A549 (cell line): ENCODE results near the gene SIK3. TPM values are rescaled to one million over a fixed set of nuclear protein-coding genes. Genes with fewer than 3 reads are reported as not detected.
A peak's percentile ranks its signal among the peaks of the same experiment; 100 is the strongest.

Experiments
- ATAC-seq, 2 experiments: fragments of 200-7000 bp in 1 of 2; fragments of >200 bp in 1 of 2; cut with Nextera tagmentation in 1 of 2; cut with Tn5 transposase in 1 of 2; 3 replicates each; pipeline versions ENCODE4 v1.8.0 to v1.9.1; 2018 to 2020; ENCODE audit warnings: mild to moderate bottlenecking in 1 of 2, moderate library complexity in 1 of 2
- CTCF ChIA-PET: fragments of 300-600 bp; sonication (Branson Sonifier 250); formaldehyde crosslinking; extraction: SDS; loops from one replicate; lab custom pipeline; 2021; ENCODE audit warnings: antibody characterized with exemption, inconsistent platforms; lab: Yijun Ruan, JAX
- POLR2A ChIA-PET: fragments of 350-600 bp; formaldehyde crosslinking; extraction: SDS; loops from one replicate; lab custom pipeline; 2021; ENCODE audit warnings: antibody characterized with exemption, inconsistent platforms; lab: Yijun Ruan, JAX
- DNase-seq, 2 experiments: peaks; one replicate each; pipeline versions ENCODE4 v3.0.0 to v3.0.0-alpha.2; 2011 to 2016; ENCODE audit warnings: low read depth in 1 of 2, low spot score in 1 of 2
- FAIRE-seq: peaks from 2 replicates; lab custom pipeline; 2011; peaks lifted over from hg19 to GRCh38; lab: Jason Lieb, UNC
- H3K27ac ChIP-seq, 2 experiments: fragments of >200 bp; sonication (Bioruptor Twin); formaldehyde crosslinking; 3 replicates each; pipeline ENCODE4 v1.5.1; 2016 to 2017
- H3K4me1 ChIP-seq: fragments of >200 bp; sonication (Bioruptor Twin); formaldehyde crosslinking; 3 replicates; pipeline ENCODE4 v1.6.1; 2016
- H3K4me2 ChIP-seq: fragments of >200 bp; sonication (Bioruptor Twin); formaldehyde crosslinking; 3 replicates; pipeline ENCODE4 v1.6.1; 2016
- H3K4me3 ChIP-seq: fragments of >200 bp; sonication (Bioruptor Twin); formaldehyde crosslinking; 3 replicates; pipeline ENCODE4 v1.5.1; 2016
- H3K9me3 ChIP-seq: fragments of >200 bp; sonication (Bioruptor Twin); formaldehyde crosslinking; 3 replicates; pipeline ENCODE4 v1.6.1; 2016
- BHLHE40 ChIP-seq: IDR thresholded peaks from 2 replicates; pipeline ENCODE4 v1.6.1; 2012; ENCODE audit warnings: low read depth, low read length, inconsistent platforms
- CHD4 ChIP-seq: fragments of 200-600 bp; sonication (generic); IDR thresholded peaks from 2 replicates; pipeline ENCODE4 v1.6.1; 2016; ENCODE audit warnings: antibody characterized with exemption, mild to moderate bottlenecking, borderline replicate concordance
- EHF ChIP-seq: fragments of 250-450 bp; sonication (Bioruptor Pico); IDR thresholded peaks from 2 replicates; pipeline ENCODE4 v1.5.0; 2020; ENCODE audit warnings: mild to moderate bottlenecking
- EHMT2 ChIP-seq: fragments of 200-600 bp; sonication (generic); IDR thresholded peaks from 2 replicates; pipeline ENCODE4 v1.6.1; 2016; ENCODE audit warnings: antibody characterized with exemption, low read depth, mild to moderate bottlenecking, moderate library complexity
- EP300 ChIP-seq, 2 experiments: fragments of >200 bp; sonication (Bioruptor Twin); formaldehyde crosslinking; IDR thresholded peaks; 2 replicates in 1 of 2; 3 replicates in 1 of 2; pipeline ENCODE4 v1.6.1; 2016 to 2017
- FOSB ChIP-seq: fragments of 250-450 bp; sonication (Bioruptor Pico); IDR thresholded peaks from 2 replicates; pipeline ENCODE4 v1.5.0; 2020; ENCODE audit warnings: mild to moderate bottlenecking, moderate library complexity
- FOSL2 ChIP-seq, 2 experiments: fragments of 450-650 bp in 1 of 2; fragments of >200 bp in 1 of 2; sonication (Bioruptor Twin) in 1 of 2; formaldehyde crosslinking; IDR thresholded peaks; 2 replicates each; pipeline versions ENCODE4 v1.5.0 to v1.6.1; 2016 to 2020; ENCODE audit warnings: mild to moderate bottlenecking in 1 of 2, moderate library complexity in 1 of 2
- FOXS1 ChIP-seq: fragments of 250-450 bp; sonication (Bioruptor Pico); IDR thresholded peaks from 2 replicates; pipeline ENCODE4 v1.5.0; 2020; ENCODE audit warnings: mild to moderate bottlenecking, moderate library complexity
- GATA3 ChIP-seq: IDR thresholded peaks from 2 replicates; pipeline ENCODE4 v1.6.1; 2012; ENCODE audit warnings: borderline replicate concordance
- HOXB5 ChIP-seq: fragments of 250-450 bp; sonication (Bioruptor Pico); IDR thresholded peaks from 2 replicates; pipeline ENCODE4 v1.5.0; 2020; ENCODE audit warnings: mild to moderate bottlenecking, moderate library complexity
- JUN ChIP-seq, 2 experiments: fragments of >200 bp; sonication (Bioruptor Twin); formaldehyde crosslinking; IDR thresholded peaks; 2 replicates in 1 of 2; 3 replicates in 1 of 2; pipeline ENCODE4 v1.6.1; 2016 to 2017
- JUNB ChIP-seq: fragments of >200 bp; sonication (Bioruptor Twin); formaldehyde crosslinking; IDR thresholded peaks from 2 replicates; pipeline ENCODE4 v1.6.1; 2016
- KDM5A ChIP-seq: fragments of 200-600 bp; sonication (generic); IDR thresholded peaks from 2 replicates; pipeline ENCODE4 v1.6.1; 2016; ENCODE audit warnings: antibody characterized with exemption, mild to moderate bottlenecking
- MAFK ChIP-seq: fragments of 450-650 bp; IDR thresholded peaks from 2 replicates; pipeline ENCODE4 v1.6.1; 2014; ENCODE audit not compliant: partially characterized antibody
- MAZ ChIP-seq: fragments of 150-350 bp; IDR thresholded peaks from 2 replicates; pipeline ENCODE4 v1.6.1; 2014; ENCODE audit warnings: antibody characterized with exemption, low read depth, low read length, borderline replicate concordance
- NPAS2 ChIP-seq: fragments of 250-450 bp; sonication (Bioruptor Pico); IDR thresholded peaks from 2 replicates; pipeline ENCODE4 v1.8.0; 2022; ENCODE audit warnings: mild to moderate bottlenecking, moderate library complexity, borderline replicate concordance
- PHF8 ChIP-seq: fragments of 200-600 bp; sonication (generic); IDR thresholded peaks from 2 replicates; pipeline ENCODE4 v1.6.1; 2016; ENCODE audit warnings: low read depth, mild to moderate bottlenecking, antibody characterized with exemption, moderate library complexity, borderline replicate concordance
- RAD21 ChIP-seq, 2 experiments: fragments of >200 bp in 1 of 2; sonication (Bioruptor Twin) in 1 of 2; formaldehyde crosslinking in 1 of 2; IDR thresholded peaks in 1 of 2; conservative IDR thresholded peaks in 1 of 2; 2 replicates in 1 of 2; 3 replicates in 1 of 2; pipeline ENCODE4 v1.6.1; 2012 to 2018; ENCODE audit warnings: inconsistent platforms in 1 of 2
- RARB ChIP-seq: fragments of 250-450 bp; sonication (Bioruptor Pico); IDR thresholded peaks from 2 replicates; pipeline ENCODE4 v1.8.0; 2021; ENCODE audit warnings: mild to moderate bottlenecking, moderate library complexity
- RCOR1 ChIP-seq: fragments of 150-350 bp; IDR thresholded peaks from 2 replicates; pipeline ENCODE4 v1.6.1; 2014; ENCODE audit warnings: antibody characterized with exemption, low read length, low read depth
- RFX5 ChIP-seq: fragments of 450-650 bp; IDR thresholded peaks from 2 replicates; pipeline ENCODE4 v1.7.1; 2014; ENCODE audit warnings: antibody characterized with exemption, mild to moderate bottlenecking, moderate library complexity
- SMC3 ChIP-seq: fragments of >200 bp; sonication (Bioruptor Twin); formaldehyde crosslinking; IDR thresholded peaks from 3 replicates; pipeline ENCODE4 v1.6.1; 2018; ENCODE audit warnings: inconsistent platforms
- SREBF2 ChIP-seq: fragments of 450-650 bp; IDR thresholded peaks from 2 replicates; pipeline ENCODE4 v1.6.1; 2014; ENCODE audit warnings: mild to moderate bottlenecking, moderate library complexity
- TFCP2L1 ChIP-seq: fragments of 250-450 bp; sonication (Bioruptor Pico); IDR thresholded peaks from 2 replicates; pipeline ENCODE4 v1.5.0; 2021; ENCODE audit warnings: mild to moderate bottlenecking
- TP53 ChIP-seq: fragments of 250-450 bp; sonication (Bioruptor Pico); IDR thresholded peaks from 2 replicates; pipeline ENCODE4 v1.5.0; 2021; ENCODE audit warnings: mild to moderate bottlenecking, moderate library complexity
- ZC3H11A ChIP-seq: fragments of 450-650 bp; IDR thresholded peaks from 2 replicates; pipeline ENCODE4 v1.6.1; 2014; ENCODE audit warnings: antibody characterized with exemption, mild to moderate bottlenecking
- ZFP36 ChIP-seq: fragments of 450-650 bp; IDR thresholded peaks from 2 replicates; pipeline ENCODE4 v1.6.1; 2014; ENCODE audit warnings: borderline replicate concordance; ENCODE audit not compliant: partially characterized antibody
- ZNF302 ChIP-seq: fragments of 250-450 bp; sonication (Bioruptor Pico); IDR thresholded peaks from 2 replicates; pipeline ENCODE4 v1.9.0; 2021; ENCODE audit warnings: inconsistent platforms, mild to moderate bottlenecking, moderate library complexity
- ZSCAN20 ChIP-seq: fragments of 250-450 bp; sonication (Bioruptor Pico); IDR thresholded peaks from 2 replicates; pipeline ENCODE4 v1.8.0; 2022; ENCODE audit warnings: mild to moderate bottlenecking, moderate library complexity
- WGBS: methylation state at CpG from one replicate; pipeline ENCODE4 v1.1.6; 2017; ENCODE audit errors: missing lambda C conversion rate; 5-methylcytosine and 5-hydroxymethylcytosine counted together
- polyA plus RNA-seq, 4 experiments: library from polyadenylated mRNA; depleted of rRNA in 3 of 4; stranded (reverse); fragments of >200 nt; fragmentation: RNase III in 1 of 4; extraction: RNeasy Plus Mini Kit Qiagen cat#74134 plus additional on column Dnase treatment in 1 of 4; gene quantifications; 2 replicates in 3 of 4; 3 replicates in 1 of 4; pipeline ENCODE4 v1.2.3, GENCODE V29; 2011 to 2017
- TF ChIP-seq, protein P1 (sequence below): IDR thresholded peaks from 2 replicates; pipeline ENCODE4 v1.6.1; 2012
- TF ChIP-seq, protein P2 (sequence below): fragments of 250-450 bp; sonication (Bioruptor Pico); IDR thresholded peaks from 2 replicates; pipeline ENCODE4 v1.5.0; 2020; ENCODE audit warnings: low read depth, mild to moderate bottlenecking, moderate library complexity
- TF ChIP-seq, protein P3 (sequence below): fragments of >200 bp; sonication (Bioruptor Twin); formaldehyde crosslinking; IDR thresholded peaks from 3 replicates; pipeline ENCODE4 v1.5.1; 2016

The SIK3 gene
- polyA plus RNA-seq, 2 of the 4 experiments (the other 2 are of a cell fraction) = 8.2 to 9.0 TPM

DNA sequence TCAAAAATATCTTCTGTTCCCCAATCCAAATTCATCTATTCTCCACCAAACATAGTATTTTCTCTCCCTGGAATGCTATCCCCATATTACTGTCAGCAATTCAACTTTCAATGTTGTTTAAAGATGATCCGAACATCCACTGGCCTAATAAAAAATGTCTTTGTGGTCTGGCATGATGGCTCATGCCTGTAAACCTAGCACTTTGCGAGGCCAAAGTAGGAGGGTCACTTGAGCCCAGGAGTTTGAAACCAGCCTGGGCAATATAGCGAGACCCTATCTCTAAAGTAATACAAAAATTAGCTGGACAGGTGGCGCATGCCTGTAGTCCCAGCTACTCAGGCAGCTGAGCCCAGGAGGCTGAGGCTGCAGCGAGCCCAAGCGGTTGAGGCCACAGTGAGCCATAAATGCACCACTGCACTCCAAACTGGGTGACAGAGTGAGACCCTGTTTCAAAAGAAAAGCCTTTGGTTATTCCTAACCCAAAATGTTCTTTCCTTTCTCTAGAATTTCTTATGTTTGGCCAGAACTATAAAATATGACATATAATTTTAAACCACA is 29.8 kb downstream of the SIK3 start:
- ChIA-PET CTCF (no interaction called here), POLR2A (no interaction called here)
- ATAC-seq = no peak
- H3K4me2 ChIP-seq = no peak overlapping the region
- no peak overlapping the region for H3K4me3 ChIP-seq
- peaks cover 86% of the 10 kb centered on the region for H3K4me1 ChIP-seq
- TF ChIP-seq CHD4 = no peak
- no peak for TF ChIP-seq TP53 (CRISPR knock-in tag)
- no peak for TF ChIP-seq FOSL2 (IDR thresholded peaks at IDR 0.05)
- no peak for TF ChIP-seq FOSL2 (CRISPR knock-in tag; IDR thresholded peaks at IDR 0.05)
- TF ChIP-seq RCOR1 = no peak
- no peak for TF ChIP-seq MAZ
- TF ChIP-seq EHF (CRISPR knock-in tag) = no peak
- no peak for TF ChIP-seq JUNB
- no peak for TF ChIP-seq JUN (IDR thresholded peaks at IDR 0.05)
- TF ChIP-seq RAD21 (conservative IDR thresholded peaks at IDR 0.05 in 1 of 2, IDR thresholded peaks at IDR 0.05 in 1 of 2) = no peak
- TF ChIP-seq ZNF302 (CRISPR knock-in tag) = no peak
- TF ChIP-seq RARB (CRISPR knock-in tag) = no peak
- TF ChIP-seq, protein P1, sequence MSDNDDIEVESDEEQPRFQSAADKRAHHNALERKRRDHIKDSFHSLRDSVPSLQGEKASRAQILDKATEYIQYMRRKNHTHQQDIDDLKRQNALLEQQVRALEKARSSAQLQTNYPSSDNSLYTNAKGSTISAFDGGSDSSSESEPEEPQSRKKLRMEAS = no peak
- no peak for TF ChIP-seq EHMT2
- no peak for TF ChIP-seq FOSB
- no peak for TF ChIP-seq NPAS2
- TF ChIP-seq GATA3 = no peak
- no peak for TF ChIP-seq BHLHE40
- H3K9me3 ChIP-seq = no peaks in the 10 kb centered on the region
- WGBS = 96% methylated on average over 6 of the region's 6 CpGs
- DNase-seq = no peak
- H3K27ac ChIP-seq = peak overlapping the region; percentile 9 to 46; a peak in 2 of 6 replicates
- no peak for FAIRE-seq

DNA sequence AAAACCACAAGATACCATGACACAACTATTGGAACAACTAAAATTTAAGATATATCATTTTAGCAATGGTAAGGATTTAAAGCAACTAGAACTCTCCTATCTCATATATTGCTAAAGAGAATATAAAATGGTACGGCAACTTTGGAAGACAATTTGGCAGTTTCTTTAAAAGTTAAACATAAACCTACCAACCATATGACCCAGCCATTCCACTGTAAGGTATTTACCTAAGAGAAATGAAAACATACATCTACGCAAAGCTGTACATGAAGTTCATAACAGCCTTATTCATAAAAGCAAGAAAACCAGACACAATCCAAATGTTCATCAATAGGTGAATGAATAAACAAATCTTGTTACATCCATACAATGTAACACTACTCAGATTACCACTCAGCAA is 31.3 kb downstream of the SIK3 start:
- TF ChIP-seq FOXS1 (CRISPR knock-in tag) = no peak
- TF ChIP-seq SMC3 = no peak
- no peak for TF ChIP-seq ZSCAN20 (CRISPR knock-in tag)
- no peak for TF ChIP-seq ZC3H11A
- no peak for TF ChIP-seq HOXB5
- TF ChIP-seq FOSL2 (IDR thresholded peaks at IDR 0.05) = no peak
- TF ChIP-seq FOSL2 (CRISPR knock-in tag; IDR thresholded peaks at IDR 0.05) = no peak
- WGBS = 16% methylated on average over 2 of the region's 2 CpGs
- Histone ChIP-seq H3K27ac (peak overlapping the region in 1 of 2 experiments; percentile 28; a peak in 1 of 6 replicates), H3K4me2 (peak overlapping the region; percentile 64), H3K4me3 (no peak overlapping the region), H3K4me1 (peaks cover 85% of the 10 kb centered on the region), H3K9me3 (no peaks in the 10 kb centered on the region)
- FAIRE-seq (no peak), ATAC-seq (no peak), DNase-seq (no peak)
- ChIA-PET POLR2A (no interaction called here), CTCF (no interaction called here)

DNA sequence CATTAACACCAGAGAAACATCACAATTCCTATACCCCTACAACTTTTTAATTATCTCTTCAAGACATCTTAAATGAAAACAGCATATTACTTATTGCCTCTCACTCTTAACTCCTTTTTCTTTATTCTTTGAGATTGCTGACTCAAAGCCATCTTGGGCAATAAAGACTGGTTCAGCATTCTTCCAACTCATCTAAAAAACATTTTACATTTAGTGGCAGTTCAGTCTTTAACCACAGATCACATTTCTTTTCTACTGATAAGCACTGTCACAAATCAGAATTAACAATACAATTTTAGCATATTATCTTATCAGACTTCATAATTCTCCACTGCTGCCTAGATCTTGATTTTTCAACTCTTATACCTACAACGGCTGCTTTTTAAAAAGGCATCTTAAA is 34.0 kb downstream of the SIK3 start:
- WGBS = 62% methylated on average over 1 of the region's 1 CpG

DNA sequence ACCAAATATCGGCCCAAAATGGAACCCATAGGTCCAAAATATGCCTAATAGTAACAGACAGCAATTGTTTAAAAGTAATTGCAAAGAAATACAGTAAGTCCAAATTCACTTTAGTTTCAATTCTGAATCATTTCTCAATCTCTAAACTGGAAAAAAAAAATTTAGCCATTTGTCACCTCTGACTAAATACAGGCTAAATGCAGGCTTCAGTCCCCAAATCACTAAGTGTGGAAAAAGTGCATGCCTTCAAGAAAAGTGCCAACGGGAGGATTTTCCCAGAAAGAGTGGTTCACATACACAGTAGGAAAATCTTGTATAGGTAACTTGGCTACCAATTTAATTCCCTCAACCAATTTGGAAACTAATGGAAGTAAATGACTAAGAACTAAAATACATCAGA is 35.7 kb downstream of the SIK3 start:
- ATAC-seq = no peak
- FAIRE-seq = no peak
- no peak overlapping the region for H3K4me2 ChIP-seq
- no peak for DNase-seq
- H3K27ac ChIP-seq = no peak overlapping the region
- ChIA-PET CTCF (interaction anchor here (0.8 kb wide), 1 partner anchor 23 kb away, joined by 3 read pairs; no protein-coding TSS in a partner anchor), POLR2A (no interaction called here)
- no peaks in the 10 kb centered on the region for H3K9me3 ChIP-seq
- peaks cover 48% of the 10 kb centered on the region for H3K4me1 ChIP-seq
- no peak overlapping the region for H3K4me3 ChIP-seq
- WGBS = 91% methylated on average over 2 of the region's 2 CpGs
- TF ChIP-seq PHF8 (no peak), JUN (IDR thresholded peaks at IDR 0.05) (no peak), KDM5A (no peak), ZFP36 (no peak), SREBF2 (no peak), HOXB5 (no peak), JUNB (no peak), TFCP2L1 (CRISPR knock-in tag) (no peak), ZSCAN20 (CRISPR knock-in tag) (no peak), FOSL2 (IDR thresholded peaks at IDR 0.05) (no peak), FOSL2 (CRISPR knock-in tag; IDR thresholded peaks at IDR 0.05) (no peak), RFX5 (no peak)
- TF ChIP-seq, protein P2, sequence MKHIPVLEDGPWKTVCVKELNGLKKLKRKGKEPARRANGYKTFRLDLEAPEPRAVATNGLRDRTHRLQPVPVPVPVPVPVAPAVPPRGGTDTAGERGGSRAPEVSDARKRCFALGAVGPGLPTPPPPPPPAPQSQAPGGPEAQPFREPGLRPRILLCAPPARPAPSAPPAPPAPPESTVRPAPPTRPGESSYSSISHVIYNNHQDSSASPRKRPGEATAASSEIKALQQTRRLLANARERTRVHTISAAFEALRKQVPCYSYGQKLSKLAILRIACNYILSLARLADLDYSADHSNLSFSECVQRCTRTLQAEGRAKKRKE (CRISPR knock-in tag) = no peak
- TF ChIP-seq, protein P3, sequence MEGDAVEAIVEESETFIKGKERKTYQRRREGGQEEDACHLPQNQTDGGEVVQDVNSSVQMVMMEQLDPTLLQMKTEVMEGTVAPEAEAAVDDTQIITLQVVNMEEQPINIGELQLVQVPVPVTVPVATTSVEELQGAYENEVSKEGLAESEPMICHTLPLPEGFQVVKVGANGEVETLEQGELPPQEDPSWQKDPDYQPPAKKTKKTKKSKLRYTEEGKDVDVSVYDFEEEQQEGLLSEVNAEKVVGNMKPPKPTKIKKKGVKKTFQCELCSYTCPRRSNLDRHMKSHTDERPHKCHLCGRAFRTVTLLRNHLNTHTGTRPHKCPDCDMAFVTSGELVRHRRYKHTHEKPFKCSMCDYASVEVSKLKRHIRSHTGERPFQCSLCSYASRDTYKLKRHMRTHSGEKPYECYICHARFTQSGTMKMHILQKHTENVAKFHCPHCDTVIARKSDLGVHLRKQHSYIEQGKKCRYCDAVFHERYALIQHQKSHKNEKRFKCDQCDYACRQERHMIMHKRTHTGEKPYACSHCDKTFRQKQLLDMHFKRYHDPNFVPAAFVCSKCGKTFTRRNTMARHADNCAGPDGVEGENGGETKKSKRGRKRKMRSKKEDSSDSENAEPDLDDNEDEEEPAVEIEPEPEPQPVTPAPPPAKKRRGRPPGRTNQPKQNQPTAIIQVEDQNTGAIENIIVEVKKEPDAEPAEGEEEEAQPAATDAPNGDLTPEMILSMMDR = no peak

More for the DNA sequence above, 34.0 kb downstream of the SIK3 start:
- CTCF ChIA-PET = interaction anchor here (1.5 kb wide), 2 partner anchors 9 to 13 kb away, joined by 3 to 4 read pairs; no protein-coding TSS in a partner anchor
- FAIRE-seq = no peak
- peak overlapping the region; percentile 36 for H3K4me2 ChIP-seq
- no peak for DNase-seq
- H3K9me3 ChIP-seq = no peaks in the 10 kb centered on the region
- POLR2A ChIA-PET = no interaction called here
- ATAC-seq = peak in 1 of 2 experiments; percentile 43; a peak in 1 of 6 replicates
- no peak overlapping the region for H3K4me3 ChIP-seq
- H3K27ac ChIP-seq = peak overlapping the region in 1 of 2 experiments; percentile 64; a peak in 3 of 6 replicates
- no peak for TF ChIP-seq EP300 (IDR thresholded peaks at IDR 0.05)
- peak; percentile 33 for TF ChIP-seq MAFK
- H3K4me1 ChIP-seq = peaks cover 66% of the 10 kb centered on the region
